ENCODE measurements around the gene ZC3H18.

DNA sequence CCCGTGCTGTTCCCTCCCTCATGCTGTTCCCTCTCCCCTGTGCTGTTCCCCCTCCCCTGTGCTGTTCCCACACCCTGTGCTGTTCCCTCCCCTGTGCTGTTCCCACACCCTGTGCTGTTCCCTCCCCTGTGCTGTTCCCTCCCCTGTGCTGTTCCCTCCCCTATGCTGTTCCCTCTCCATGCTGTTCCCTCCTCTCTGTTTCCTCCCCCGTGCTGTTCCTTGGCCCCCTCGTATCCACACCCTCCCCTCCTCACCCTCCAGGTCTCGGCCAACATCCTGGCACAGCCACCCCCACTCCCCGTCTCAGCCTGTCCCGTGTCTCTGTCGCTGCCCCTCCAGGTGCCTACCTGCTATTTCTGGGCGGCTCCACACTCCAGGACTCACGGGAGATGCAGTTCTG is 48.5 kb upstream of the ZC3H18 start:
- TF ChIP-seq, protein P1, sequence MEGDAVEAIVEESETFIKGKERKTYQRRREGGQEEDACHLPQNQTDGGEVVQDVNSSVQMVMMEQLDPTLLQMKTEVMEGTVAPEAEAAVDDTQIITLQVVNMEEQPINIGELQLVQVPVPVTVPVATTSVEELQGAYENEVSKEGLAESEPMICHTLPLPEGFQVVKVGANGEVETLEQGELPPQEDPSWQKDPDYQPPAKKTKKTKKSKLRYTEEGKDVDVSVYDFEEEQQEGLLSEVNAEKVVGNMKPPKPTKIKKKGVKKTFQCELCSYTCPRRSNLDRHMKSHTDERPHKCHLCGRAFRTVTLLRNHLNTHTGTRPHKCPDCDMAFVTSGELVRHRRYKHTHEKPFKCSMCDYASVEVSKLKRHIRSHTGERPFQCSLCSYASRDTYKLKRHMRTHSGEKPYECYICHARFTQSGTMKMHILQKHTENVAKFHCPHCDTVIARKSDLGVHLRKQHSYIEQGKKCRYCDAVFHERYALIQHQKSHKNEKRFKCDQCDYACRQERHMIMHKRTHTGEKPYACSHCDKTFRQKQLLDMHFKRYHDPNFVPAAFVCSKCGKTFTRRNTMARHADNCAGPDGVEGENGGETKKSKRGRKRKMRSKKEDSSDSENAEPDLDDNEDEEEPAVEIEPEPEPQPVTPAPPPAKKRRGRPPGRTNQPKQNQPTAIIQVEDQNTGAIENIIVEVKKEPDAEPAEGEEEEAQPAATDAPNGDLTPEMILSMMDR (IDR thresholded peaks at IDR 0.05): no peak
- TF ChIP-seq ZFX (IDR thresholded peaks at IDR 0.05; ENCODE audit: borderline replicate concordance): no peak
